Keratinocyte (primary cell): ENCODE measurements around the gene ACMSD. TPM values are rescaled to one million over a fixed set of nuclear protein-coding genes. Genes with fewer than 3 reads are reported as not detected.

Experiments used
- DNase-seq: peaks from one replicate; pipeline ENCODE4 v3.0.0-alpha.2; 2011; ENCODE audit warnings: low read depth, missing footprints, low spot score
- FAIRE-seq: peaks from 2 replicates; lab custom pipeline; 2011; peaks lifted over from hg19 to GRCh38; lab: Jason Lieb, UNC
- H2AFZ ChIP-seq: 2 replicates; pipeline ENCODE4 v1.6.0; 2012; ENCODE audit warnings: low read length, control low read depth, inconsistent platforms; ENCODE audit not compliant: control insufficient read depth
- H3K27ac ChIP-seq: 2 replicates; pipeline ENCODE4 v1.5.1; 2011; ENCODE audit warnings: low read length; ENCODE audit not compliant: control insufficient read depth, insufficient read depth
- H3K27me3 ChIP-seq: 3 replicates; pipeline ENCODE4 v1.6.0; 2011; ENCODE audit warnings: low read length; ENCODE audit not compliant: control insufficient read depth, insufficient read depth; ENCODE audit errors: extremely low read depth
- H3K36me3 ChIP-seq, 2 experiments: 2 replicates in 1 of 2; 3 replicates in 1 of 2; pipeline ENCODE4 v1.5.1; 2011; ENCODE audit warnings: low read length in 2 of 2, mild to moderate bottlenecking in 1 of 2; ENCODE audit not compliant: control insufficient read depth in 2 of 2, insufficient read depth in 2 of 2; ENCODE audit errors: extremely low read depth in 1 of 2
- H3K4me1 ChIP-seq: 3 replicates; pipeline ENCODE4 v1.5.1; 2011; ENCODE audit warnings: low read length; ENCODE audit not compliant: control insufficient read depth, insufficient read depth; ENCODE audit errors: extremely low read depth
- H3K4me2 ChIP-seq: 3 replicates; pipeline ENCODE4 v1.6.0; 2011; ENCODE audit warnings: low read depth, low read length; ENCODE audit not compliant: control insufficient read depth, insufficient read depth; ENCODE audit errors: extremely low read depth
- H3K4me3 ChIP-seq, 3 experiments: fragments of 200-600 bp in 1 of 3; sonication (generic) in 1 of 3; 2 replicates in 2 of 3; 3 replicates in 1 of 3; pipeline ENCODE4 v1.5.1; 2011 to 2016; ENCODE audit warnings: low read length in 3 of 3, mild to moderate bottlenecking in 3 of 3, control low read depth in 2 of 3, inconsistent platforms in 1 of 3, low read depth in 1 of 3, mixed read lengths in 1 of 3, mixed run types in 1 of 3, moderate library complexity in 1 of 3; ENCODE audit not compliant: control insufficient read depth in 2 of 3, insufficient read depth in 2 of 3; ENCODE audit errors: extremely low read depth in 1 of 3
- H3K79me2 ChIP-seq: 2 replicates; pipeline ENCODE4 v1.6.0; 2012; ENCODE audit warnings: low read length; ENCODE audit not compliant: control insufficient read depth, insufficient read depth
- H3K9ac ChIP-seq: 3 replicates; pipeline ENCODE4 v1.6.0; 2011; ENCODE audit warnings: low read length; ENCODE audit not compliant: control insufficient read depth, insufficient read depth; ENCODE audit errors: extremely low read depth
- H3K9me1 ChIP-seq: 3 replicates; pipeline ENCODE4 v1.6.0; 2011; ENCODE audit warnings: low read length; ENCODE audit not compliant: control insufficient read depth, insufficient read depth; ENCODE audit errors: extremely low read depth
- H3K9me3 ChIP-seq: 2 replicates; pipeline ENCODE4 v1.5.1; 2012; ENCODE audit warnings: low read depth, low read length; ENCODE audit not compliant: control insufficient read depth
- H4K20me1 ChIP-seq: 3 replicates; pipeline ENCODE4 v1.6.0; 2011; ENCODE audit warnings: low read length; ENCODE audit not compliant: control insufficient read depth, insufficient read depth; ENCODE audit errors: extremely low read depth
- CTCF ChIP-seq, 3 experiments: IDR thresholded peaks in 1 of 3; conservative IDR thresholded peaks in 1 of 3; optimal IDR thresholded peaks in 1 of 3; 2 replicates in 2 of 3; 3 replicates in 1 of 3; pipeline versions ENCODE3 to v1.5.1; 2011; ENCODE audit warnings: low read length in 3 of 3, mild to moderate bottlenecking in 3 of 3, moderate library complexity in 2 of 3, control low read depth in 1 of 3, inconsistent platforms in 1 of 3; ENCODE audit not compliant: insufficient read depth in 2 of 3; ENCODE audit errors: extremely low read depth in 1 of 3
- EZH2 ChIP-seq: IDR thresholded peaks from one replicate; pipeline ENCODE4 v1.6.1; 2012; ENCODE audit warnings: inconsistent platforms, mild to moderate bottlenecking, low read length, moderate library complexity
- dilution Hi-C: fragments of 300-500 bp; cut with MboI; formaldehyde crosslinking; loops from one replicate; pipeline ENCODE4 v1.7.0; 2020; ENCODE audit warnings: low sequenced_read_pairs; ENCODE audit not compliant: extremely low pct_ligation_motif_present
- polyA plus RNA-seq, 5 experiments: library from polyadenylated mRNA; depleted of rRNA in 3 of 5; stranded (reverse) in 3 of 5; stranded (forward) in 1 of 5; unstranded in 1 of 5; fragments of >200 nt; gene quantifications; 1 replicate in 1 of 5; 2 replicates in 3 of 5; 3 replicates in 1 of 5; pipeline versions ENCODE4 v1.2.1 to v1.2.3, GENCODE V29; 2011 to 2012; ENCODE audit warnings: missing spikeins in 2 of 5, low read depth in 1 of 5, low replicate concordance in 1 of 5

The ACMSD gene
- polyA plus RNA-seq, 1 donor (not counting 4 experiments of a cell fraction or from before 2014, with no cell fraction given): not detected

GRCh38 chr2:134875309-134875708 is 36.9 kb downstream of the ACMSD start:
- Histone ChIP-seq H3K27ac (no peak overlapping the region), H3K79me2 (no peaks in the 10 kb centered on the region), H3K4me3 (no peak overlapping the region), H3K4me1 (no peaks in the 10 kb centered on the region), H3K9me1 (no peaks in the 10 kb centered on the region), H3K36me3 (no peaks in the 10 kb centered on the region), H4K20me1 (no peaks in the 10 kb centered on the region), H3K4me2 (no peak overlapping the region), H3K9me3 (no peaks in the 10 kb centered on the region), H3K27me3 (no peaks in the 10 kb centered on the region), H2AFZ (no peak overlapping the region), H3K9ac (no peak overlapping the region)
- FAIRE-seq: no peak
- TF ChIP-seq CTCF (optimal IDR thresholded peaks at IDR 0.05 in 1 of 3, IDR thresholded peaks at IDR 0.05 in 1 of 3, conservative IDR thresholded peaks at IDR 0.05 in 1 of 3; ENCODE audit: extremely low read depth in 1 of 3, insufficient read depth in 2 of 3, low read length in 3 of 3) (no peak), EZH2 (no peak)
- DNase-seq: no peak
- dilution Hi-C loops: no loop called here

- Histone ChIP-seq H3K36me3 (no peaks in the 10 kb centered on the region), H3K4me2 (no peak overlapping the region), H3K4me1 (no peaks in the 10 kb centered on the region), H3K79me2 (no peaks in the 10 kb centered on the region), H4K20me1 (no peaks in the 10 kb centered on the region), H2AFZ (no peak overlapping the region), H3K9ac (no peak overlapping the region), H3K27ac (no peak overlapping the region), H3K9me1 (no peaks in the 10 kb centered on the region), H3K9me3 (no peaks in the 10 kb centered on the region), H3K27me3 (no peaks in the 10 kb centered on the region), H3K4me3 (no peak overlapping the region)
- dilution Hi-C loops: no loop called here
- TF ChIP-seq EZH2 (no peak), CTCF (optimal IDR thresholded peaks at IDR 0.05 in 1 of 3, IDR thresholded peaks at IDR 0.05 in 1 of 3, conservative IDR thresholded peaks at IDR 0.05 in 1 of 3; ENCODE audit: extremely low read depth in 1 of 3, insufficient read depth in 2 of 3, low read length in 3 of 3) (no peak)
- FAIRE-seq (no peak), DNase-seq (no peak)
Measured at GRCh38 chr2:134882773-134883172, 44.4 kb downstream of the ACMSD start.
